NCI-H146 treated with DMSO at 0.1 percent for 48 hours (cell line): ENCODE data around the gene TLR3.

Source experiments
- DNase-seq: peaks from one replicate; lab custom pipeline; 2025; ENCODE audit not compliant: unreplicated experiment; lab: John Stamatoyannopoulos, UW

The TLR3 gene

GRCh38 chr4:186104890-186105646 lies 36.1 kb downstream of the TLR3 start:
- no peak for DNase-seq

- no peak for DNase-seq
Observed at GRCh38 chr4:186105647-186106321, 36.8 kb downstream of the TLR3 start.

- no peak for DNase-seq
Observed at GRCh38 chr4:186107947-186108346, 39.0 kb downstream of the TLR3 start.

- no peak for DNase-seq
Observed at GRCh38 chr4:186108391-186108790, 39.4 kb downstream of the TLR3 start.

DNA sequence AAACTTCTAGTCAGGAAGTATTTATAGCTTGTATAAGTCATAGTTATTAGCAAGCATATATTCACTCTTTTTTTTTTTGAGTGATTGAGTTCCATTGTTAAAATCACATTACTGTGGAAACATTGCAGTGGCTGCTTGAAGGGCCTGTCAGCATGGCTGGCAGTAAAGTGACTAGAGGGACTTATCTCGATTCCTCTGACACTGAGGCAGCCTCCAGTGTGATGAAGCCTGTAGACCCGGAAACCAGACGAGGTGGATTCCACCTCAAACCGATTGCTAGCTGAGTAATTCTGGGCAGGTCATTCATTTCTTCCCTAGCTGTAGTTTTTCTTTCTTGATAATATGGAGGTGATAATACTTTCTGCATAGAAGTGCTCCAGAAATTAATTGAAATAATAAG lies 40.3 kb downstream of the TLR3 start:
- no peak for DNase-seq

DNA sequence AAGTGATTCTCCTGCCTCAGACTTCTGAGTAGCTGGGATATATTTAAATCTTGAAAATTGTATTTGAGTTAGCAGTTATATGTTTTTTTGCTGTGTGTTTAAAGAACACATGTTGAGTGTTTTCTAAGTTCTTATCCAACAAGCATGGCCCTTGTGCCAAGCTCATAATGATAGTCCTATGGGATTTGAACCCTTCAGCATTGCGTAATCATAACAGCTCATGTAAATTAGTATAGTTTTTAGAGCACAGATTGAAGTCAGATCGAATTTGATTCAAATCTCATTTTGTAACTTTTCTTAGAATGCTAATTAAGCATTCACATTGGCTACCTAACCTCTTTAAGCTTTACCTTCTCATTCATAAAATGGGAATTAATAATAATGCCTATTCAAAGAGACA lies 47.7 kb downstream of the TLR3 start:
- no peak for DNase-seq

DNA sequence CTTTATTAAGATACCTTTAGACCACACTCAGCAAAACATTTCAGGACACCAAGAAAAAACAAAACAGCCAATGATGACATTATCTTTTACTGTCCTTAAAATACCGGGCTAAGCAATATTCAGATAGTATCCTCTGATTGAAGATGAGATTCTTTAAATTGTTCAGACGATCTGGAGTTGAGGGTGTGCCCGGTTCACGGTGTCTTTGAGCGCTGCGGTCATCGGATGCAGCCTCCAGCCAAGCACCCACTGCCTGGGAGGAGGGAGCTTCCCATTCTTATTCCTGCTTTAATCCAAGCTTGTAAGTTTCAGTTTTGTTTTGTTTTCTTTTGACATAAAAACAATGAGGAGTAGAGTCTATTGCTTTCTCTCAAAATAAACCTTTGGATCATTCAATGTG lies 49.6 kb downstream of the TLR3 start:
- no peak for DNase-seq

DNA sequence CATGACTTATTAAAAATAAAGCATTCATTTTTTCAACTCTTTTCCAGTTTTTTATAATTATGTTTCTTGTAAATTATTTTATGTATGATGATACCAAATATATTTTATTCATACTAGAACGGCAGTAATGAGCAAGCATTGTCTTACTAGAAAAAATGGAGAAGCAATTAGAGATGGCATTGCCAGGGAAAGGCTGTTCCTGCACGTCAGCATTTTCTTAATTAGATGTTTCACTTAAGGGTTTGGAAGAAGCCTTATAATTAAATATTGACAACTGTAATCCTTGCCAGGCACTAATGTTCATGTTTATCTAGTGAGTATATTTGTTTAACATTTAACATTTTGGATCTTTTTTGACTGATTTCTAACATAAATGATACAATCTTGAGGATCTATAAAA lies 52.1 kb downstream of the TLR3 start:
- no peak for DNase-seq

DNA sequence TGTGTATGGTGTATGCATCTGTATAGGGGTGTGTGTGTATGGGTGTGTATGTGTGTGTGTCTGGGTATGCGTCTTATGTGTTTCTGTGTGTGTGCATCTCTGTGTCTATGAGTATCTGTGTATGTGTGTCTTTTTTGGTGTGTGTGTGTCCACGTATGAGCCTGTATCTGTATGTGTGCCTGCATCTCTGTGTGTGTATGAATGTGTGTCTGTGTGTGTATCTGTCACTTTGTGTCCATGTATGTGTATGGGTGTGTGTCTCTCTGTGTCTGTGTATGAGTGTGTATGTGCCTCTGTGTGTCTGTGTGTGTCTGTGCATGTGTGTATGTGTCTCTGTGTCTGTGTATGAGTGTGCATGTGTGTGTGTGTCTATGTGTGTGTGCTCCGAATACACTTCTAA lies 59.9 kb downstream of the TLR3 start:
- no peak for DNase-seq

DNA sequence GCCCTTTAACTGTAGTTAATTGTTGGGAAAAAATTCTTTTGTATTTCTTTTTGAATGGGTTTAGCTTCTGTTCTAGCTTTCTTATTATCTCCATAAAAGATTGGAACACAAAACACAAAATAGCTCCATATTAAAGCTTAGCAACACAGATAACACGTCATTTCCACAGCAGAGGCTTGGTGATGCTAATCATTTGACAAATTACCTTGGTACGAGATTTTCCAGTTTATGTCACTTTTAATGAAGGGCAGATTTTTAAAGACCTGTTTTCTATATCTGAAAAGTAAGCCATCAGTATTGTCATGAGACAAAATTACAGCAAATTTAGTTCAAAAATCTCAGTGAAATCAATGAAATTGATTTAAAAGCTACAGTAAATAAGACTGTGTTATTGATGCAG lies 63.0 kb downstream of the TLR3 start:
- no peak for DNase-seq

GRCh38 chr4:186132577-186133242 lies 63.8 kb downstream of the TLR3 start:
- DNase-seq: no peak

GRCh38 chr4:186134257-186134656 lies 65.3 kb downstream of the TLR3 start:
- no peak for DNase-seq

GRCh38 chr4:186134861-186135260 lies 65.9 kb downstream of the TLR3 start:
- no peak for DNase-seq

DNA sequence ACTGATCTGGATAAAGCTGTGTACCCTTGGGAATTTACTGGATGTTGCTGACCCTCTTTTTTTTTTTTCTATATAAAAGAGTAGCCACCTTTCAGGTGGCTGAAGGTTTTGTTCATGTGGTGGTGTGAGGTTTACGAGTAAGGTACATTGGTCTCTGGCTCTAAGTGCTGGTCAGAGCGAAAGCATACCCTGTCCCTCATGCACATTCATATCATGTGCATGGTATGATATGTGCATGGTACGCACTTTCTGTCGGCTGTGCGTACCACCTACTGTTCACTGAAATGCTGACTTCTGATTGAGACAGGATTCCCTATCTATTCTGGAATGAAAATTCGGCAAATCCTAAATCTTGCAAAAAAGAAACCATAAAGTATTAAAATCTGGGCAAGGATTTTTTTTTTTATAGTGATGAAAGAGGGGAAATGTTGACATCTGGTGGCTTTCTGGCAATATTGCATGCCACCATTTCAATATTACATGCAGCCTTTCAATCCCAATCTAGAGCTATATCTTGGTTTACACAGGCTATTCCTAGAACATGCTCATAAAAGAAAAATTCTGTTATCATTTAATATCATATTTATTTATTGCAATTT lies 68.3 kb downstream of the TLR3 start:
- no peak for DNase-seq
